BJ (cell line): ENCODE data around the gene NABP2. TPM values are rescaled to one million over a fixed set of nuclear protein-coding genes. Genes with fewer than 3 reads are reported as not detected.

Experiments used
- CTCF ChIA-PET: fragments of 350-600 bp; formaldehyde crosslinking; extraction: SDS; loops from one replicate; lab custom pipeline; 2021; ENCODE audit warnings: antibody characterized with exemption, inconsistent platforms; lab: Yijun Ruan, JAX
- POLR2A ChIA-PET: fragments of 300-600 bp; sonication (Branson Sonifier 250); formaldehyde crosslinking; extraction: SDS; loops from one replicate; lab custom pipeline; 2021; ENCODE audit warnings: antibody characterized with exemption; lab: Charles Lee
- DNase-seq: peaks from one replicate; pipeline ENCODE4 v3.0.0-alpha.2; 2011; ENCODE audit warnings: low read depth
- H3K27me3 ChIP-seq: 2 replicates; pipeline ENCODE4 v1.6.0; 2011; ENCODE audit warnings: low read length; ENCODE audit not compliant: control insufficient read depth, insufficient read depth
- H3K36me3 ChIP-seq: 2 replicates; pipeline ENCODE4 v1.5.1; 2011; ENCODE audit warnings: low read length; ENCODE audit not compliant: control insufficient read depth, insufficient read depth
- H3K4me3 ChIP-seq: 2 replicates; pipeline ENCODE4 v1.5.1; 2011; ENCODE audit warnings: low read depth, mild to moderate bottlenecking, control low read depth, low read length
- polyA plus RNA-seq: library from polyadenylated mRNA; depleted of rRNA; stranded (reverse); fragments of >200 nt; gene quantifications from 2 replicates; pipeline ENCODE4 v1.2.3, GENCODE V29; 2011
- TF ChIP-seq, protein P1 (sequence below): IDR thresholded peaks from 2 replicates; pipeline ENCODE4 v1.5.1; 2011; ENCODE audit warnings: low read depth, mild to moderate bottlenecking, control low read depth, inconsistent platforms, low read length, moderate library complexity; ENCODE audit not compliant: insufficient read depth

Gene NABP2
- polyA plus RNA-seq, 1 experiment, result 52.0 TPM

DNA sequence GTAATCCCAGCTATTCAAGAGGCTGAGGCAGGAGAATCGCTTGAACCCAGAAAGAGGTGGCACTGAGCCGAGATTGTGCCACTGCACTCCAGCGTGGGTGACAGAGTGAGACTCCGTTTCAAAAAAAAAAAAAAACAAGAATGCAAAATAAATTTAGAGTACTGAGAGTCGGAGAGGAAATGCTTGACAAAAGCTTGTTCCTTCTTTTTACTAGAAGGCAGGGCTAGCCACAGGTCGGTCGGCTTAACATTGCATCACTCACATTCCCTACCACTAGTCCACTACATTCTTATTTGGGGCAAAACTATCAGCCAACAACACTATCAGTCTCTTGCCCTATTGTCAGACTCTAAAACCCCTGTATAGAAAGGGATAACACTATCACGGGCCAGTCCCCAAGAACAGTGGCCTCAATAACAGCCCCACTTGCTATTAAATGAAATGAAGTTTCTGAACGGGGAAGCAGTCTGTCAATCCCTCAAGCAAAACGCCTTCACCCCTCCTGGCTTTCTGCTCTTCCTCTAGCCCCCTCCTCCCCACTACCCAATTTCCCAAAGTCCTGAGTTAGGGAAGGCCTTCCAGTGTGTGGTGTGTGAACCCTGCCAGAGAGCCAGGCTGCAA, 3.4 kb upstream of the NABP2 start:
- TF ChIP-seq, protein P1, sequence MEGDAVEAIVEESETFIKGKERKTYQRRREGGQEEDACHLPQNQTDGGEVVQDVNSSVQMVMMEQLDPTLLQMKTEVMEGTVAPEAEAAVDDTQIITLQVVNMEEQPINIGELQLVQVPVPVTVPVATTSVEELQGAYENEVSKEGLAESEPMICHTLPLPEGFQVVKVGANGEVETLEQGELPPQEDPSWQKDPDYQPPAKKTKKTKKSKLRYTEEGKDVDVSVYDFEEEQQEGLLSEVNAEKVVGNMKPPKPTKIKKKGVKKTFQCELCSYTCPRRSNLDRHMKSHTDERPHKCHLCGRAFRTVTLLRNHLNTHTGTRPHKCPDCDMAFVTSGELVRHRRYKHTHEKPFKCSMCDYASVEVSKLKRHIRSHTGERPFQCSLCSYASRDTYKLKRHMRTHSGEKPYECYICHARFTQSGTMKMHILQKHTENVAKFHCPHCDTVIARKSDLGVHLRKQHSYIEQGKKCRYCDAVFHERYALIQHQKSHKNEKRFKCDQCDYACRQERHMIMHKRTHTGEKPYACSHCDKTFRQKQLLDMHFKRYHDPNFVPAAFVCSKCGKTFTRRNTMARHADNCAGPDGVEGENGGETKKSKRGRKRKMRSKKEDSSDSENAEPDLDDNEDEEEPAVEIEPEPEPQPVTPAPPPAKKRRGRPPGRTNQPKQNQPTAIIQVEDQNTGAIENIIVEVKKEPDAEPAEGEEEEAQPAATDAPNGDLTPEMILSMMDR, result no peak
- Histone ChIP-seq H3K36me3 (peaks cover 4% of the 10 kb centered on the region), H3K27me3 (no peaks in the 10 kb centered on the region), H3K4me3 (peak overlapping the region; percentile 91)
- CTCF ChIA-PET, result interaction anchor here (0.7 to 4.2 kb wide), 11 partner anchors 9 to 271 kb away, joined by 3 to 132 read pairs (median 9); partner anchors contain the start of genes ANKRD52, MYL6B, SMARCC2 and ZC3H10
- POLR2A ChIA-PET, result interaction anchor here (0.6 to 1.6 kb wide), 6 partner anchors 21 to 139 kb away, joined by 3 to 25 read pairs (median 3); partner anchors contain the start of genes ANKRD52, ESYT1, SMARCC2 and STAT2
- no peak for DNase-seq

DNA sequence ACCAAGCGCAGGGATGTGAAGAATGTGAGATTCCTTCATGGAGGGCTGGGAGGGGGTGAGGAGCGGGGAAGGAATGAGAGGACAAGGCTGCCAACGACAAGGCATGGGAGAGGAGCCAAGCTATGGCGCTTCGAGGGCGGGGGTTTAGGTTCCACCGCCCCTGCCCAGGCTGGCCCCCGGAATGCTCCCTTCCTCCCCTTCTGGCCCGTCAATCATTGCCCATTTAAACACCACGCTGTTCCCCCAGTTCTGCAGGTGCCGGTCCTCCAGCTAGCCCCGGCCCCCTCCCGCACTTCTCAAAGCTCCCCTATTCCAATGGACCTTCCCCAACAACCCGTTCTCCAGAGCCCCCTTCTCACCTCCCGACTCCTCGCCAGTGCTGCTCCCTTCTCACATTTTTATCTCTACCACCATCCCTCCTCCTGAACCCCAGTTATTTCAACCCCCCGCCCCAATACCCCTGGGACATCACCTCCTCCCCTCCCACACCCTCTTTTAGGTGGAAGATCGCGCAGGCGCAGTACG, 2.8 kb upstream of the NABP2 start:
- ChIA-PET POLR2A (interaction anchor here (0.6 to 2.2 kb wide), 11 partner anchors 21 to 247 kb away, joined by 3 to 25 read pairs (median 3); partner anchors contain the start of genes ANKRD52, CNPY2, ESYT1 and RAB5B), CTCF (interaction anchor here (0.7 to 4.2 kb wide), 18 partner anchors 9 to 271 kb away, joined by 3 to 132 read pairs (median 5); partner anchors contain the start of genes ANKRD52, COQ10A, MYL6B and SMARCC2)
- Histone ChIP-seq H3K4me3 (peak overlapping the region; percentile 91), H3K27me3 (no peaks in the 10 kb centered on the region), H3K36me3 (peaks cover 5% of the 10 kb centered on the region)
- DNase-seq, result no peak
- TF ChIP-seq, protein P1, result no peak

GRCh38 chr12:56221757-56222530, 2.2 kb upstream of the NABP2 start, which contains the start of gene RNF41:
TSS of gene RNF41 (minus strand) at chr12:56221922. CDS start at chr12:56214047, 7,875 bp downstream.
- POLR2A ChIA-PET, result interaction anchor here (0.8 to 2.2 kb wide), 8 partner anchors 22 to 248 kb away, joined by 3 to 25 read pairs (median 5); partner anchors contain the start of genes CNPY2, ESYT1, RAB5B and SMARCC2
- CTCF ChIA-PET, result interaction anchor here (0.6 to 4.2 kb wide), 20 partner anchors 10 to 270 kb away, joined by 3 to 132 read pairs (median 4); partner anchors contain the start of genes ANKRD52, COQ10A, MYL6B and SMARCC2
- Histone ChIP-seq H3K27me3 (no peaks in the 10 kb centered on the region), H3K36me3 (peaks cover 5% of the 10 kb centered on the region), H3K4me3 (peak within 1 kb of the TSS; percentile 91)
- TF ChIP-seq, protein P1, result no peak
- peak; percentile 91 for DNase-seq

- Histone ChIP-seq H3K27me3 (no peaks in the 10 kb centered on the region), H3K4me3 (peak overlapping the region; percentile 91), H3K36me3 (peaks cover 5% of the 10 kb centered on the region)
- ChIA-PET POLR2A (interaction anchor here (1.4 to 2.2 kb wide), 2 partner anchors 33 to 104 kb away, joined by 8 to 10 read pairs; partner anchors contain the start of genes SMARCC2 and ZC3H10), CTCF (interaction anchor here (0.6 to 4.2 kb wide), 13 partner anchors 15 to 481 kb away, joined by 3 to 132 read pairs (median 7); partner anchors contain the start of genes ANKRD52, COQ10A, SMARCC2 and ZC3H10)
- TF ChIP-seq, protein P1, result no peak
- no peak for DNase-seq
Observed at GRCh38 chr12:56222531-56222895, 1.6 kb upstream of the NABP2 start.
